GM18861 (cell line): ENCODE results near the gene SHC4.
"Not testable (repeated sequence)": the region's sequence is repeated elsewhere in the genome, so short reads cannot be mapped to it uniquely, and the experiment has no call there.

ENCODE experiments used
- ATAC-seq: cut with Tn5 transposase; IDR thresholded peaks from one replicate; pipeline ENCODE4 v1.9.1; 2021; ENCODE audit not compliant: unreplicated experiment

SHC4 gene

DNA sequence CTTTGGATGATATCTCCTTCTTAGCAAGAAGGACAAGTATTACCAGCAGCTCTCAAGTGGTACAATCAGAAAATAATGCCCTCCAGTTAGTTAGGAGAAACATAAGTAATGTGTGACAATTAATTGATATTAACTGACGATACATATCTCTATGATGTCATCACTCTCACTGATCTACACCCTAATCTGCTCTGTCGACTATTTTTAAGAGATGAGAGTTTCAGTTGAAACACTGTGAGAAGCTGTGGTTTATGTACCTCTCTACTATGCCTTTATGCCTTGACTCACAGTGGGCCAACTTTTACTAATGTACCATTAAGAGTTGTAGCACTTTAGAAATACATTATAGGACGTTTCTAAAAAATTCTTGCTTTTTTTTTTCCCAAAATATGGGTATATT, 161.5 kb downstream of the SHC4 start:
- ATAC-seq: peak; percentile 37

DNA sequence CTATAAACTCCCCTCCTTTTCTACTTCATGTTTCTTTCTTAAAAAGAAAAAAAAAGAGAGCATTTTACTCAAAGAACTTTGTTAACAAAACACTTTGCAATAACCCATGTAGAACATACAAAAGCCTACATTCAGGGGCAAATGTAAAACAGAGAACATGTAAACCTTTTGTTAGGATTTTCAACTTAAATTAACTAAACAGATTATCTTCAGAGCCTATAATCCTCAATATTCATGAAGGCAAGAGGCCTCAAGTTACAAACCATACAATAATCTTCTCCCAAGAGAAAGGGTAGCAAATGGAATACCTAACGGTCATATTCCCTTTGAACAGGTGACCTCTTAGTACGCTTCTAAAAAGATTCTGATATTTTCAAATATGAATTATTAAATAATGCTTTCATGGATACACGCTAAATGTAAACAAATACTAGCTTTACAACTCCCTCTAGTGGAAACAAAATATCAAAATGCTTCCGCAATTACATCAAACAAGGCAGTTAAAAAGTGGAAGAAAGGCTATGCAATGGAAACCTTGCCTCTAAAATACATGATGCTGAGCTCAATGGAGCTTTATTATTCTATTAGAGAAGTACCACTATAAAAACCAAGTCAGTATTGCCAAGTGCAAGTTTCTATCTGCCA, 162.8 kb downstream of the SHC4 start:
- ATAC-seq: no peak

DNA sequence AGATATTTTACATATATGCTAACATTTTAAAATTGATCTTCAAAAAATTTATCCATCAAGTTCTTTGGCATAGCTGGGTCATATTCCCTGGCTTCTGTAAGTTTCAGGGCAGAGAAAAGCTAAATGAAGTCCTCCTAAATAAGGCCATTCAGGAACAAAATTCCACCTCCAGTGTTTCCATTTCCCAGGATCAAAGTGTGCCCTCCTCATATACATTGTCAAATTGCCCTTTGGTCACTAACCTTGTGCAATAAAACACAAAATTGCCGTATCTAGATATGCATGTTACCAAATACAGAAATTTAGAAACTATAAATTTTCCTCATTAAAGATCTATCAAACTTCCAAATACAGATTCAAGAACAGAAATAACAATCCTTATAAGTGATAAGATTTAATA, 163.5 kb downstream of the SHC4 start:
- ATAC-seq: no peak

DNA sequence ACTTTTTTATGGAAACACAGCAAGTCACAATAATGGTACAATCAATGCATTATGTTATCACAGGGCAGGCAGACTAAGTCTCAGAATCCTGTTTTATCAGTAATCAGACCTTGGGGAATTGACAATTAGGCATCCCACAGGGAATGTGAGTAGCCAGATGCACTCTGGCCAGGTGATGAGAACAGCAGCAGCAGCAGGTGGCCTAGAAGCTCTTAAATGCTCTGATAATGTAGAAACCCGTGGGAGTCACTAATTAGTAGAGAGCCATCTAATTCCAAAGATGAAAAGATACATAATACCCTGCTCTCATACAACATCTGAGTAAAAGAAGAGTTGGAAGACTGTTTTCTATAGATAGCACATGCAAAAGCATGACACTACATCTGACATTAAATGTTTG, 165.4 kb downstream of the SHC4 start:
- ATAC-seq: no peak

DNA sequence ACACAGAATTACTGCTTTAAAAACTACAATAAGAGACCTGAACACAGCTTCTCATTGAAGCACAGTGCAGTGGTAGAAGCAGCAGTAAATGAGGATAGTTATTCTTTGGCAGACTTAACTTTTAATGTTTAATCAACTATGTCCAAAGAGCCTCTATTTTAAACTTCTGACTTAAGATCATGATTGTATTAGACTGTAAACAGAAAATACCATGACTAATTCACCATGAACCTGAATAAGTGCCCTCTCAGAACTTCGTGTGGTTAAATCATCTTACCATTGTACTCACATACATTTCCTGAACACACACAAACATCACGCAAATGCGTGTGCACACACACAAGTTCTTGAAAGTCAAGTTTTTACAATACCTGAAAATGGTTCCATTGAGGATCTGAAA, 166.8 kb downstream of the SHC4 start:
- peak; percentile 75 for ATAC-seq

DNA sequence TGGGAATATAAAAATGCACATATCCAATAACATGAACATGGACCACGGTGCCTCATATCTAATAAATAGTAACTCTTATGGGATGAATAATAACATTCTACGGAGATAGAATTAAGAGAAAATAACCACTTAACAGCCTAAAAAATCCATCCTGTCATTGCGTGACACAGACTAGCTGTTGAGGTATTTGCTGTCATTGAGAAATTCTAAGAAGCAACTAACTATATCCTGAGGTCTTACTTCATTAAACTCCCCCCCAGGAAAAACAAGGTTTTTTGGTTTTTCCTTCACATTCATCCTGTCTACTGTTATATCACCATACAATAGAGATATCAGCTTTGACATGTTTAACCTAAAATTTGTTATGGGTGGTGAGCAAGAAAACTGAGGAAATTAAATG, 167.2 kb downstream of the SHC4 start:
- ATAC-seq: no peak

DNA sequence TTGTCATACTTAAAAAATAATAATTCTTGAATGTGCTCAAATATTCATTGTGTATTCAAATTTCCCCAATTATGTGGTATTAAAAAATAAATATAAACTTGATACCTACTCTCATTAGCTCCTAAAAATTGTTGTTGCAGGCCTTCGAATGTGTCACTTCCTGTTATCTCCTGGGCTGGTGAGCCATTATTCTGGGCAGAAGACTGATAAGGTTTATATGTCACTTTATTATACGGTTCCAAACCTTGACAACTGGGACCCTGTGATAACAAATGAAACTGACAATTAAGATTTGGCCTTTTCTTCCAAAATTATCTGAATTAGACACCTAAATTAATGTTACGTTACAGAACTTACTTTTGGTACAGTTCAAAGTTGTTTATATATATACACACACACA, 167.8 kb downstream of the SHC4 start:
- no peak for ATAC-seq

DNA sequence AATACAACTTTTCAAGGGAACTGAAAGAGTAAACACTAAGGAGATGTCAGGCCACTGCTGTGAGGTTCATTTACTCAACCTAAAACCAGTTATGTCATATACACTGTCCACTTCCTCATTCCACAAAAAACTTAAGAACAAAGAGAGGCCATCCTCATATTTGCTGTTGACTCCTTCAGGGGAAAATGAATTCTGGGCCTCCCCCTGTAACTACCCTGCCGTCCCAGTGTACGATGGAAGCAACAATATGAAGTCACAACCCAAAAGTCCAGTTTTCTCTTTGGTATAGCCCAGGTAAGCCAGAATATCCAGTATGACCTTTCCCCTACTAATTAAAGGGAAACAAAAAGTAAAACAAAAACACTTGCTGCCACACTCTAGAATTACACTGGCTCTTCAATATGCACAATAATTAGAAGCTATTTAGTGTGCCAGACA, 169.0 kb downstream of the SHC4 start:
- peak; percentile 51 for ATAC-seq

DNA sequence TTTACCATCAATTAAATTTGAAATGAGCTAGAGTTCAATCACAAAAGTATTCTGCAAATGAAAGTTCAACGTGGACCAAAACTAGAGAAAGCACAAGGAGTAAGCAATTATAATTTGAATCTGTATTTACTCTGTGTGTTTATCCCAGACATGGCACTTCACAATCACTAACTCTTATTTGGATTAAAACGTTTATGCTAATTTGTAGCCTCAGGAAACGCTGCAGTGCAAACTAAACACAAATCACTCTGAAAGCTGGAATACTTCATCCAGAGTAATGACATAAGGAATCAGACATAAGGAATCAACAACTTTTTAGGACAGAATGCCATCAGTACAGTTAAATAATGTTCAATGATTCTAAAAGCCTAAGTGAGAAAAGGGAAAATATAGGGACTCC, 171.3 kb downstream of the SHC4 start:
- no peak for ATAC-seq

DNA sequence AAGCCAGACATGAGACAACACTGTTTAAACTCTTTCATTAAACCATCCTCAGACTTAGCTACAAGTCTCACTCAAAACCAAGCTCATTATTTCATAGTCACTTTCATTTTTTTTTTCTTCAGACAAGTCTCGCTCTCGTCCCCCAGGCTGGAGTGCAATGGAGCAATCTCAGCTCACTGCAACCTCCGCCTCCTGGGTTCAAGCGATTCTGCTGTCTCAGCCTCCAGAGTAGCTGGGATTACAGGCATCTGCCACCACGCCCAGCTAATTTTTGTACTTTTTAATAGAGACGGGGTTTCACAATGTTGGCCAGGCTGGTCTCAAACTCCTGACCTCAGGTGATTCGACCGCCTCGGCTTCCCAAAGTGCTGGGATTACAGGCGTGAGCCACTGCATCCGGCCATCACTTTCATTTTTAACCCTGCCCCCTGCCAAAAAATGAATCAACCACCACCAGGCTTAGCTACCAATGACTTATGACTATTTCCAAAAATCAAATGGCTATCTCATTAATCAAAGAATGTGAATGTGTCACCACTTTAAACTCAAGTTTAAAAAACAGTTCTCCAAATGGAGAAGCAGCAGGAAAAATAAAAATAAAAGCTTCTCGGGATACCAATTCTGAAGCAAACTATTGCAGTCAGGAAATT, 173.1 kb downstream of the SHC4 start:
- not testable (repeated sequence) for ATAC-seq

DNA sequence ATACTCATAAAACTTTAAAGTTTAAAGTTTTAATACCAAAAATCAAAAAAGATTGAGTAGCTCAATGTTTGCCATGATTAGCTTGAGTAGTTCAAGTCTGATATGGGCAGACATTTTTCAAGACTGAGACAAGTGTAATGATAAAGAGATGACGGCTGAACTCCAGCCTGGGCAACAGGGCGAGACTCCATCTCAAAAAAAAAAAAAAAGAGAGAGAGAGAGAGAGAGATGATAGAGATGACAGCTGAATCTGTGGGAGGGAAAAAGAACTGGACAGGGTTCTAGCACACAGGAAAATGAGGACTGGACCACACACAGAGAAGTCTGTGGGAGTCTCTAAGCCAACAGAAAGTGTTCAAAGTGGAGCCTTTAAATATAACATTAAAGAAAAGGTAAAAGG, 178.0 kb downstream of the SHC4 start:
- ATAC-seq: no peak

DNA sequence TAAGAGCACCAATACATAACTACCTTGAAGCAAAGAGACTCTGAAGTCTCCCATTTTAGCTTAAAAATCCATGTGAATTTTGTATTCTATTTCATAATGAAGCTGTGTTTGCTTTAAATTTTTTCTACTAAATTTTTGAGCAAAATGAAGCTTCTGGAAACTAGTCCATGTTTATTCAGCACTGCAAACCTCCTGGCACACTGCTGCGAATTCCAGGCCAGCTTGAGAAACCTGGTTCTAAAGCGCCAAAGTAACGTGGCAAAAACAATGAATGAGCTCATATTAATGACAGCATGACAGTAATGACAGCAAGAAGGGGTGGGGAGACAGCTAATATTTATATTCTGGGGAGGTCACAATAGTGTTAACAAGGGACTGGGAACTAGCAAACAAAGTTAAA, 178.5 kb downstream of the SHC4 start:
- no peak for ATAC-seq

DNA sequence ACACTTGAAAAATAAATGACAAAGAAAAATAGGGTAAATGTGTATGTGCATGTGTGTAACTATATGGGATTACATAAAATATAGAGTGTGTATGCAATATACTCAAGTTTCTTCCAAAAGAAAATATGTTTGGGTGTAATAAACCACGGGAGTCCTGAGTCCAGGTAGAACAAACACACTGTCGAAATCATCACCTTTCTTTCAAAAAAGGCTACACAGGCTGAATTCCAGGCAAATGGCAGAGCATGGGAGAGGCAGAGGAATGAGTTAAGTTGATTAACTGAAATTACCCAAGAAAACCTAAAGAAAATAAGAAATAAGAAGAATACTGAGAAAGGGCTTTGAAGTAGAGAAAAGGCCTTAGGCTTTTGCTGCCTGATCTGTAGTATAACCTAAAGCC, 179.0 kb downstream of the SHC4 start:
- ATAC-seq: no peak

DNA sequence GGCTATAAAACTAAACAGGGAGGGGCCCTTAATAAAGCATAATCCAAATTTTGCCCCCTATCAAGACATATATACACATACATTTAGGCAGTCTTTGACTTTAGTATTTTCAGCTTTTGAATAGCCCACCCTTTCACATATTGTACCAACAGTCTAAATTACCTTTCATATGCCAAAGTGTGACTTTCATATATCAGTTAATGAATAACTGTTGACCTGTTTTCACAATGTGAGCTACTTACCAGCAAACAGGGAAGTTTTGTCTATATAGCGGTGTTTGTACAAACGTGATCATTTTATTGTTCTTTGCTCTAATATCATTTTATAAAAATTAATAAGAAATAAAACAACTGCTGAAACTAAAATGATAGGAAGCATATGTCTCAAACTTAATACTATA, 180.8 kb downstream of the SHC4 start:
- ATAC-seq: no peak

DNA sequence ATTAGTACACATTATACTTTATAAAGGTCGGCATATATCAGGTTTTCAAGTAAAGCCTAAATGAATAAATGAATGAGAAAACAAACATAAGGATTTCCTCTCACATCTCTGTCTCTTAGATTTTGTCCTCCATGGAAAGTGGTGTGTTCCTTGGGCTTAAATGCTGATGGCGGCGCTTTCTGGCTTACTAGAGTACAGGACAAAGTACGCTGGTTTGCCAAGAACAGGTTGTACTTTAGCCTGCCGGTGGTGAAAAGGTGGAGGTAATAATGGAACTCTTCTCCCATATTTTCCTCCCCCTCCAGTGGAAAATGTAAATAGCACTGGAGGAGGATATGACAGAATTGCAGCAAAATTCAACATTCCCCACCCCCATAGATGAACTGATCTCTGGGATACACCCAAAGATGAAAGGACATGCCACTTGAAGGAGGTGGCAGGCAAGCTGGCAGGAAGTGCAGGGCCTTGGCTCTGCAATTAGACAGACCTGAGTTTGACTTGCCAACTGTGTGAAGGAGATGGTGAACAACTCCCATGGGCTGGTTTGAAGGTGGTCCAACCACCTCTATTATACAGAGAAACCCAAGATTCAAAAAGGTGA, 182.1 kb downstream of the SHC4 start:
- no peak for ATAC-seq

DNA sequence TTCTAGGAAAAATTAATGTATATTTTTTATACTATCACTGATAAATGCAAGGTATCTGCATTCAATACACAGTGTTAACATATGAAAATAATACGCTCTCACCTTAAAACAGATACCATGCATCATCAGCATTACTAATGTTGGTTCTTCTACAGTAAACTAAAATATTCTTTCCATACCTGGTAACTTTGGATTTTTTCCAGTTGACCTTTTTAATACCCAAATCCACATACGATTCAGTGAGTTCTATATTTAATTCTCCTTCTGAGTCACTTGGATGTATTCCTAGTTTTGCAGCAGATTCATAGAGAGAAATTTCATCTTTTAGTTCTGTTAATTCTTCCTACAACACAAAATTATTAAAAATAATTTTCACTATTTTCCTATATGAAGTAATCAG, 182.7 kb downstream of the SHC4 start:
- no peak for ATAC-seq

DNA sequence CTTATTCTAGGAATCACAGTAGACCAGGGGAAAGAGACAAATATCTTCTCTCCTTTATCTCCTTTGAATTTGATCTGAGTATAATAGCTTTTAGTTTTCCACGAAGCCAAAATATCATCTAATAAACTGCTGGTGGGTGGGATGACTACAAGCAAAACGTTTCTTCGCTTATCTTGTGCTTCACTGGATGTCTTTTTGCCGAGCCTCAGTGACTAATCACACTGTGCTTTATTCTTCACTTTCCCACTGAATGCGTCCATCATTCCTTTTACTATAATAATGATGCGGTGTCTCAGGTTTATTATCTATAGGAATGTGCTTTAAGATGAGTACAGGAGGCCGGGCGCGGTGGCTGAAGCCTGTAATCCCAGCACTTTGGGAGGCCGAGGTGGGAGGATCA, 185.4 kb downstream of the SHC4 start:
- ATAC-seq: no peak

DNA sequence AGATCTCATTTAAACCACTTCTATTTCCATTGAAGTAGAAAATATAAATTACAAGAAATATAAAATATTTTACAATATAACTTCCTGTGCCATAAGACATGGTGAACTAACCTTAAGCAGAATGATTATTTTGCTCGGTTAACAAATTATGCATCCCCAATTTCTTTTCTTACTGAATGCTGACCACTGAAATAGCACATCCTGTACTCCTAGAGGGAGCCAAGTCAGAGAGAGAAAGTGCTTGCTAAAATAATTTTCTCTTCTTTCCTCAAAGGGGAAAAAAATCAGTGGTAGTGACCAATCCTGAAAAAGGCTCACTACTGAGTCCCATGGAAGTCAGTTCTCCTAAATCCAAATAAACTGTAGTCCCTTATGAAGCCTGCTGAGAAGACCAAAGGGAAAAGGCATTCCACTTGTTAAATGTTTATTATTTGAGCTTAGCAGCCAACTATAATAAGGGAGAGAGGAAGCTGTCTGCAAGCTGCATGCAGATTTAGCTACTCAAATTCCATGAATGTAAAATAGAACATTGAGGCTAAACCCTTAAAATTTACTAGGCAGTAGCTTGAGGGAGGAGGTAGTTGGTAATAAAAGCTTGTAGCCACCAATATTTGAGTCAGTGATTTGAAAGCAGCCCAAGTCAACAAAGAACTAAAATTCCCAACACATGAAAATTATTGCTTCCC, 185.9 kb downstream of the SHC4 start:
- no peak for ATAC-seq

DNA sequence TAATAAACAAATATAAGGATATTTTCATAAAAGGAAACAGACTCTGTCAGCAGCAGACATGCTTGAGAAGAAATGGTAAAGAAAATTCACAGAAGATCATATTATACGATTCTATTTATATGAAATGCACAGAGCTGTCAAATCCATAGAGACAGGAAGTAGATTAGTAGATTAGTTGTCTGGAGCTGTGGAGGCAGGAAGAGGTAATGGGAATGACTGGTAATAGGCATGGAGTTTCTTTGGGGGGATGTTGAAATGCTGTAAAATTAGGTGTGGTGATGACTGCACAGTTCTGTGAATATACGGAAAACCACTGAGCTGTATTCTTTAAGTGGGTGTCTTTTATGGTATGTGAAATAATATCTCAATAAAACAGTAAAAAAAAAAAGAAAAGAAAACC, 188.2 kb downstream of the SHC4 start:
- ATAC-seq: no peak

DNA sequence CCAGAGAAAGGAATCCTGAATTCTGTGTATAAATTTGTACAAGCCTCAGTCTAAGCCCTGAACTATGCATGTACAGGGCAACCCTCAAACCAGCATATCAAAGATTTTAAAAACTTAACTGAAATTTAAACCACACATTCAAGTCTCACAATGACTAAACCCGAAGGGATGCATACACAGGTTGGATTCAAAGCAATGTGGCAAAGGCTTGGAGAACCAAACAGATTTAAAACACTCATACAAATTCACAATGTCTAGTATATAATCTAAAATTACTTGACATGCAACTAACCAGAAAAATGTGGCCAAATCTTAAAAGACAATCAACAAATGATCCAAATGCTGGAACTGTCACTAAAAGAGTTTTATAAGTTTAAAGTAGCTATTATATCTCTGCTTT, 189.2 kb downstream of the SHC4 start:
- no peak for ATAC-seq
